ENCODE measurements around the gene FLNC. TPM values are rescaled to one million over a fixed set of nuclear protein-coding genes. Genes with fewer than 3 reads are reported as not detected.

FLNC gene
- total RNA-seq, 1 donor from 2014 or later, result 149 TPM

GRCh38 chr7:128873234-128873633 lies 43.0 kb downstream of the FLNC start:
- no peak for DNase-seq (ENCODE audit: low read depth)
- H3K4me3 ChIP-seq (ENCODE audit: low read depth, low read length), result no peak overlapping the region
- TF ChIP-seq CTCF (conservative IDR thresholded peaks at IDR 0.05; ENCODE audit: low read depth, low read length), result no peak

- DNase-seq (ENCODE audit: low read depth), result no peak
- TF ChIP-seq CTCF (conservative IDR thresholded peaks at IDR 0.05; ENCODE audit: low read depth, low read length), result no peak
- H3K4me3 ChIP-seq (ENCODE audit: low read depth, low read length), result no peak overlapping the region
Measured at GRCh38 chr7:128874140-128875031, 44.2 kb downstream of the FLNC start.

GRCh38 chr7:128875523-128875948 lies 45.3 kb downstream of the FLNC start:
- no peak for DNase-seq (ENCODE audit: low read depth)
- no peak for TF ChIP-seq CTCF (conservative IDR thresholded peaks at IDR 0.05; ENCODE audit: low read depth, low read length)
- H3K4me3 ChIP-seq (ENCODE audit: low read depth, low read length), result no peak overlapping the region

GRCh38 chr7:128876127-128876526 lies 45.9 kb downstream of the FLNC start:
- TF ChIP-seq CTCF (conservative IDR thresholded peaks at IDR 0.05; ENCODE audit: low read depth, low read length), result no peak
- no peak overlapping the region for H3K4me3 ChIP-seq (ENCODE audit: low read depth, low read length)
- no peak for DNase-seq (ENCODE audit: low read depth)

- DNase-seq (ENCODE audit: low read depth), result no peak
- TF ChIP-seq CTCF (conservative IDR thresholded peaks at IDR 0.05; ENCODE audit: low read depth, low read length), result no peak
- no peak overlapping the region for H3K4me3 ChIP-seq (ENCODE audit: low read depth, low read length)
Measured at GRCh38 chr7:128876586-128876977, 46.4 kb downstream of the FLNC start.

GRCh38 chr7:128876978-128877755 lies 47.0 kb downstream of the FLNC start:
- DNase-seq (ENCODE audit: low read depth), result no peak
- no peak overlapping the region for H3K4me3 ChIP-seq (ENCODE audit: low read depth, low read length)
- no peak for TF ChIP-seq CTCF (conservative IDR thresholded peaks at IDR 0.05; ENCODE audit: low read depth, low read length)
